IMR-90 (cell line): ENCODE measurements around the gene GRID2IP. TPM values are rescaled to one million over a fixed set of nuclear protein-coding genes. Genes with fewer than 3 reads are reported as not detected.

Source experiments
- ATAC-seq: fragments of 200-7000 bp; cut with Tn5 transposase; 2 replicates; pipeline ENCODE4 v1.9.1; 2020; ENCODE audit warnings: low read depth, mild to moderate bottlenecking, moderate library complexity
- BruUV-seq: library from RNA; stranded (reverse); fragments of 400-500 nt; replicated peaks from 2 replicates; lab custom pipeline; 2021; lab: Mats Ljungman, UMichigan
- CTCF ChIA-PET: fragments of 300-600 bp; formaldehyde crosslinking; extraction: SDS; loops from one replicate; lab custom pipeline; 2021; ENCODE audit warnings: antibody characterized with exemption; lab: Yijun Ruan, JAX
- POLR2A ChIA-PET: fragments of 300-600 bp; sonication (Branson Sonifier 250); formaldehyde crosslinking; loops from one replicate; lab custom pipeline; 2022; ENCODE audit warnings: antibody characterized with exemption; ENCODE audit not compliant: unreplicated experiment; lab: Charles Lee
- DNase-seq: peaks from one replicate; pipeline ENCODE4 v3.0.0; 2013
- H2AFZ ChIP-seq: replicated peaks from 2 replicates; pipeline ENCODE3; 2013; ENCODE audit warnings: low read length, mild to moderate bottlenecking; ENCODE audit not compliant: poor library complexity
- H2AK5ac ChIP-seq: 2 replicates; pipeline ENCODE4 v1.6.1; 2013; ENCODE audit warnings: low read depth, low read length, inconsistent platforms
- H2AK9ac ChIP-seq: replicated peaks from 2 replicates; pipeline ENCODE3; 2013; ENCODE audit warnings: mild to moderate bottlenecking, low read depth, low read length, moderate library complexity; ENCODE audit not compliant: poor library complexity
- H2BK120ac ChIP-seq: 2 replicates; pipeline ENCODE4 v1.6.1; 2013; ENCODE audit warnings: low read depth, low read length, inconsistent platforms
- H2BK15ac ChIP-seq: 3 replicates; pipeline ENCODE4 v1.6.1; 2013; ENCODE audit warnings: low read depth, low read length, inconsistent platforms
- H2BK20ac ChIP-seq: 2 replicates; pipeline ENCODE4 v1.6.1; 2013; ENCODE audit warnings: low read depth, mild to moderate bottlenecking, inconsistent platforms, low read length, moderate library complexity
- H2BK5ac ChIP-seq: 2 replicates; pipeline ENCODE4 v1.6.1; 2013; ENCODE audit warnings: mild to moderate bottlenecking, low read depth, low read length, inconsistent platforms; ENCODE audit not compliant: poor library complexity, severe bottlenecking
- H3K14ac ChIP-seq: replicated peaks from 2 replicates; pipeline ENCODE4 v1.6.1; 2013; ENCODE audit warnings: low read depth, low read length, inconsistent platforms
- H3K18ac ChIP-seq: 2 replicates; pipeline ENCODE4 v1.6.1; 2013; ENCODE audit warnings: low read depth, low read length, control low read depth
- H3K23ac ChIP-seq: 2 replicates; pipeline ENCODE4 v1.6.1; 2013; ENCODE audit warnings: low read depth, low read length, inconsistent platforms
- H3K27ac ChIP-seq: 2 replicates; pipeline ENCODE4 v1.5.1; 2013; ENCODE audit warnings: mild to moderate bottlenecking, control low read depth, low read length; ENCODE audit not compliant: insufficient read depth
- H3K27me3 ChIP-seq: 2 replicates; pipeline ENCODE4 v1.6.1; 2013; ENCODE audit warnings: low read length; ENCODE audit not compliant: control insufficient read depth, insufficient read depth
- H3K36me3 ChIP-seq: 2 replicates; pipeline ENCODE4 v1.6.1; 2013; ENCODE audit warnings: low read length, mixed read lengths; ENCODE audit not compliant: control insufficient read depth, insufficient read depth
- H3K4ac ChIP-seq: 2 replicates; pipeline ENCODE4 v1.6.1; 2013; ENCODE audit warnings: low read depth, low read length, inconsistent platforms
- H3K4me1 ChIP-seq: 2 replicates; pipeline ENCODE4 v1.6.1; 2013; ENCODE audit warnings: low read length, mixed read lengths; ENCODE audit not compliant: control insufficient read depth, insufficient read depth
- H3K4me2 ChIP-seq: 2 replicates; pipeline ENCODE4 v1.6.1; 2013; ENCODE audit warnings: low read depth, mild to moderate bottlenecking, control low read depth, low read length, moderate library complexity
- H3K4me3 ChIP-seq: 2 replicates; pipeline ENCODE4 v1.5.1; 2013; ENCODE audit warnings: low read depth, mild to moderate bottlenecking, control low read depth, low read length, moderate library complexity; ENCODE audit not compliant: insufficient read depth
- H3K56ac ChIP-seq: 2 replicates; pipeline ENCODE4 v1.6.1; 2013; ENCODE audit warnings: low read length, inconsistent platforms; ENCODE audit not compliant: insufficient read depth; ENCODE audit errors: extremely low read depth
- H3K79me1 ChIP-seq, 2 experiments: 2 replicates each; pipeline ENCODE4 v1.6.1; 2013; ENCODE audit warnings: low read length in 2 of 2, inconsistent platforms in 1 of 2, low read depth in 1 of 2
- H3K9ac ChIP-seq: 2 replicates; pipeline ENCODE4 v1.6.1; 2013; ENCODE audit warnings: low read depth, low read length, control low read depth
- H3K9me1 ChIP-seq: 2 replicates; pipeline ENCODE4 v1.6.1; 2013; ENCODE audit warnings: low read length, inconsistent platforms; ENCODE audit not compliant: insufficient read depth
- H3K9me3 ChIP-seq: 2 replicates; pipeline ENCODE4 v1.6.1; 2013; ENCODE audit warnings: low read length; ENCODE audit not compliant: control insufficient read depth, insufficient read depth
- H4K20me1 ChIP-seq: 2 replicates; pipeline ENCODE4 v1.6.1; 2013; ENCODE audit warnings: low read length, inconsistent platforms; ENCODE audit not compliant: insufficient read depth
- H4K5ac ChIP-seq: 2 replicates; pipeline ENCODE4 v1.6.1; 2013; ENCODE audit warnings: mild to moderate bottlenecking, low read depth, low read length, control low read depth
- H4K8ac ChIP-seq, 2 experiments: 2 replicates each; pipeline ENCODE4 v1.6.1; 2013; ENCODE audit warnings: low read depth in 2 of 2, low read length in 2 of 2, control low read depth in 1 of 2, inconsistent platforms in 1 of 2
- H4K91ac ChIP-seq: 2 replicates; pipeline ENCODE4 v1.6.1; 2013; ENCODE audit warnings: low read depth, low read length, inconsistent platforms; ENCODE audit not compliant: insufficient read depth
- BHLHE40 ChIP-seq: fragments of 150-350 bp; IDR thresholded peaks from 2 replicates; pipeline ENCODE4 v1.6.1; 2016; ENCODE audit warnings: mild to moderate bottlenecking, low read depth, low read length
- CEBPB ChIP-seq: IDR thresholded peaks from 2 replicates; pipeline ENCODE4 v1.6.1; 2012; ENCODE audit warnings: low read depth, low read length, improper control_type of control experiment
- CHD1 ChIP-seq: IDR thresholded peaks from 2 replicates; pipeline ENCODE4 v1.6.1; 2012; ENCODE audit warnings: low read depth, low read length, improper control_type of control experiment
- MAFK ChIP-seq: IDR thresholded peaks from 2 replicates; pipeline ENCODE4 v1.6.1; 2012; ENCODE audit warnings: low read depth, low read length, improper control_type of control experiment
- MAZ ChIP-seq: IDR thresholded peaks from 2 replicates; pipeline ENCODE4 v1.6.1; 2012; ENCODE audit warnings: low read depth, mild to moderate bottlenecking, low read length, improper control_type of control experiment, moderate library complexity, borderline replicate concordance
- MXI1 ChIP-seq: IDR thresholded peaks from 2 replicates; pipeline ENCODE4 v1.6.1; 2012; ENCODE audit warnings: low read depth, mild to moderate bottlenecking, low read length, moderate library complexity, borderline replicate concordance
- NFE2L2 ChIP-seq: fragments of 150-350 bp; IDR thresholded peaks from 2 replicates; pipeline ENCODE4 v1.6.1; 2016; ENCODE audit warnings: low read depth, mild to moderate bottlenecking, low read length
- POLR2A ChIP-seq: IDR thresholded peaks from 2 replicates; pipeline ENCODE4 v1.6.1; 2012; ENCODE audit warnings: mild to moderate bottlenecking, low read depth, low read length
- RAD21 ChIP-seq: IDR thresholded peaks from 2 replicates; pipeline ENCODE4 v1.6.1; 2012; ENCODE audit warnings: low read length, improper control_type of control experiment
- RCOR1 ChIP-seq: IDR thresholded peaks from 2 replicates; pipeline ENCODE4 v1.6.1; 2012; ENCODE audit warnings: mild to moderate bottlenecking, low read length, improper control_type of control experiment; ENCODE audit not compliant: insufficient replicate concordance
- WGBS, 2 experiments: methylation state at CpG; one replicate each; pipeline versions ENCODE4 v1.1.5 to v1.1.7; 2013; ENCODE audit warnings: missing lambda C conversion rate in 2 of 2; ENCODE audit not compliant: insufficient read length in 1 of 2; ENCODE audit errors: extremely low coverage in 2 of 2; 5-methylcytosine and 5-hydroxymethylcytosine counted together
- dilution Hi-C: fragments of 300-500 bp; cut with HindIII; formaldehyde crosslinking; loops from one replicate; pipeline ENCODE4 v1.14.3; 2018; ENCODE audit warnings: low sequenced_read_pairs; ENCODE audit not compliant: unreplicated experiment
- in situ Hi-C: fragments of 300-500 bp; cut with MboI; formaldehyde crosslinking; loops from 3 replicates; pipeline ENCODE4 v1.14.3; 2019; ENCODE audit warnings: low sequenced_read_pairs, inconsistent platforms, mixed read lengths
- intact Hi-C: fragments of 100-400 bp; cut with micrococcal nuclease; formaldehyde crosslinking; loops from 2 replicates; pipeline ENCODE4 v1.10.0; 2022
- polyA plus RNA-seq, 3 experiments: library from polyadenylated mRNA; depleted of rRNA; stranded (reverse); fragments of >200 nt; gene quantifications; 2 replicates each; pipeline ENCODE4 v1.2.3, GENCODE V29; 2012; ENCODE audit warnings: low replicate concordance in 1 of 3
- total RNA-seq: library from RNA; depleted of rRNA; stranded (reverse); fragments of >200 nt; gene quantifications from 2 replicates; pipeline ENCODE4 v1.2.3, GENCODE V29; 2012
- TF ChIP-seq, protein P1 (sequence below): fragments of 150-350 bp; IDR thresholded peaks from 2 replicates; pipeline ENCODE4 v1.6.1; 2016; ENCODE audit warnings: low read depth, mild to moderate bottlenecking, low read length, moderate library complexity, borderline replicate concordance
- TF ChIP-seq, protein P2 (sequence below): fragments of 150-350 bp; IDR thresholded peaks from 2 replicates; pipeline ENCODE4 v1.6.1; 2017; ENCODE audit warnings: mild to moderate bottlenecking, antibody characterized with exemption, low read length, low read depth
- TF ChIP-seq, protein P3 (sequence below): conservative IDR thresholded peaks from 2 replicates; pipeline ENCODE4 v1.5.1; 2012; ENCODE audit warnings: mild to moderate bottlenecking, low read depth, low read length, improper control_type of control experiment

GRID2IP gene
- total and polyA plus RNA-seq, 2 of the 4 experiments (the other 2 are of a cell fraction) = not detected

DNA sequence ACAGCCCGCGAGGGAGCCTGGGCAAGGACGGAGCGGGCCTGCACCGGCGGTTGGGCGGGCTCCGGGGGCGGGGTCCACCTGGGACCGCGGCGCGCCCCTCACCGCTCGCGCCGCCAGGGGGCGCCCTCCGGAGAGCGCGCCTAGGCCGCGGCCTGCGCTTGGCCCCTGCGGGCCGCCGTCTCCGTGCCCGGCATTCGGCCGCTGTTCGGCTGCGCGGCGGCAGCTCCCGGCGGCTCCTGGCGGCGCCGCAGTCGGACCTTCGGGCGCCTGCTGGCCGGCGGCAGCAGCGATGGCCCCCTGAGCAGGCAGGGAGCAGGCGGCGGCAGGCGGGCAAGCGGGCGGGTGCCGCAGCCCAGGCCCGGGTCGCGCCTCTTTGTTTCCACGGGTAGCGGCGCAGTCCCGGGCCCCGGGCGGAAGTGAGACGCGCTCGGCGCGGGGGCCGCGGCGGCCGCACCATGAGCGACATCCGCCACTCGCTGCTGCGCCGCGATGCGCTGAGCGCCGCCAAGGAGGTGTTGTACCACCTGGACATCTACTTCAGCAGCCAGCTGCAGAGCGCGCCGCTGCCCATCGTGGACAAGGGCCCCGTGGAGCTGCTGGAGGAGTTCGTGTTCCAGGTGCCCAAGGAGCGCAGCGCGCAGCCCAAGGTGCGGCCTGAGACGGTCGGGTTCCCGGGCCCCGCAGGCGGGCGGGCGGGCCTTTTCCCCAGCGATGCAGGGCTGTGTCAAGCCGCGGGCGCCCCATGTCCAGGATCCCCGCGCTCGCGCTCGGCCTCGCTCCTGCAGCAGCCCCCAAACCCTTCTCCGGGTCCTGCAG lies 38.8 kb upstream of the GRID2IP start, which contains the start of gene INTS15:
TSS of gene INTS15 (plus strand) at position 193 of the 816 bp plus-strand sequence. CDS start at position 456, 263 bp downstream.
- no peak within 1 kb of the TSS for H2AK5ac ChIP-seq
- ATAC-seq (peak; percentile 94), DNase-seq (peak; percentile 77)
- POLR2A ChIA-PET = no interaction called here
- H3K9me3 ChIP-seq = no peaks in the 10 kb centered on the region
- no peak within 1 kb of the TSS for H2BK15ac ChIP-seq
- peak within 1 kb of the TSS; percentile 98 for H3K4me3 ChIP-seq
- H2BK120ac ChIP-seq = peak within 1 kb of the TSS; percentile 29; the same call in 1 of the 2 replicates
- peaks cover 29% of the 10 kb centered on the region for H3K36me3 ChIP-seq
- peak within 1 kb of the TSS; percentile 94 for H3K14ac ChIP-seq
- WGBS, 2 experiments = 0% methylated on average over 59 of the region's 107 CpGs; no CpG with 5 or more reads in 1 of the 2 experiments
- H3K56ac ChIP-seq = peak within 1 kb of the TSS; percentile 38; the same call in 1 of the 2 replicates
- peaks cover 9 to 26% of the 10 kb centered on the region in 2 experiments; a peak in 3 of 4 replicates for H3K79me1 ChIP-seq
- peak within 1 kb of the TSS; percentile 47; the same call in 1 of the 2 replicates for H4K5ac ChIP-seq
- peak within 1 kb of the TSS; percentile 58 for H2BK5ac ChIP-seq
- dilution Hi-C loops (no loop called here), in situ Hi-C loops (no loop called here), intact Hi-C loops (no loop called here)
- H3K9me1 ChIP-seq = no peaks in the 10 kb centered on the region; the same call in 1 of the 2 replicates
- H3K9ac ChIP-seq = peak within 1 kb of the TSS; percentile 97
- H3K27ac ChIP-seq = peak within 1 kb of the TSS; percentile 86
- H2AFZ ChIP-seq = peak within 1 kb of the TSS; percentile 99
- H3K18ac ChIP-seq = no peak within 1 kb of the TSS; the same call in 1 of the 2 replicates
- H3K4me2 ChIP-seq = peak within 1 kb of the TSS; percentile 95
- no peak within 1 kb of the TSS for H4K91ac ChIP-seq
- no peaks in the 10 kb centered on the region for H3K27me3 ChIP-seq
- peak within 1 kb of the TSS; percentile 63 to 81; a peak in 2 of 4 replicates for H4K8ac ChIP-seq
- no peak within 1 kb of the TSS for H2BK20ac ChIP-seq
- peaks cover 3% of the 10 kb centered on the region; the same call in 1 of the 2 replicates for H3K4me1 ChIP-seq
- H3K23ac ChIP-seq = peak within 1 kb of the TSS; percentile 75
- CTCF ChIA-PET = interaction anchor here (0.6 to 1.4 kb wide), 5 partner anchors 12 to 75 kb away, joined by 3 to 10 read pairs (median 3); partner anchors contain the start of gene ZDHHC4
- peak within 1 kb of the TSS; percentile 71 for H3K4ac ChIP-seq
- H2AK9ac ChIP-seq = peak within 1 kb of the TSS; percentile 92
- H4K20me1 ChIP-seq = 0 out of 2 replicates have a peak, but pooled peaks cover 5% of the 10 kb centered on the region
- no TSS peak for BruUV-seq
- TF ChIP-seq POLR2A = peak; percentile 84
- TF ChIP-seq, protein P1, sequence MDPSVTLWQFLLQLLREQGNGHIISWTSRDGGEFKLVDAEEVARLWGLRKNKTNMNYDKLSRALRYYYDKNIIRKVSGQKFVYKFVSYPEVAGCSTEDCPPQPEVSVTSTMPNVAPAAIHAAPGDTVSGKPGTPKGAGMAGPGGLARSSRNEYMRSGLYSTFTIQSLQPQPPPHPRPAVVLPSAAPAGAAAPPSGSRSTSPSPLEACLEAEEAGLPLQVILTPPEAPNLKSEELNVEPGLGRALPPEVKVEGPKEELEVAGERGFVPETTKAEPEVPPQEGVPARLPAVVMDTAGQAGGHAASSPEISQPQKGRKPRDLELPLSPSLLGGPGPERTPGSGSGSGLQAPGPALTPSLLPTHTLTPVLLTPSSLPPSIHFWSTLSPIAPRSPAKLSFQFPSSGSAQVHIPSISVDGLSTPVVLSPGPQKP = no peak
- TF ChIP-seq RCOR1 = peak; percentile 30
- TF ChIP-seq, protein P2, sequence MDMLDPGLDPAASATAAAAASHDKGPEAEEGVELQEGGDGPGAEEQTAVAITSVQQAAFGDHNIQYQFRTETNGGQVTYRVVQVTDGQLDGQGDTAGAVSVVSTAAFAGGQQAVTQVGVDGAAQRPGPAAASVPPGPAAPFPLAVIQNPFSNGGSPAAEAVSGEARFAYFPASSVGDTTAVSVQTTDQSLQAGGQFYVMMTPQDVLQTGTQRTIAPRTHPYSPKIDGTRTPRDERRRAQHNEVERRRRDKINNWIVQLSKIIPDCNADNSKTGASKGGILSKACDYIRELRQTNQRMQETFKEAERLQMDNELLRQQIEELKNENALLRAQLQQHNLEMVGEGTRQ = no peak
- no peak; the same call in 1 of the 2 replicates for TF ChIP-seq BHLHE40
- peak; percentile 51 for TF ChIP-seq RAD21
- no peak for TF ChIP-seq NFE2L2
- TF ChIP-seq, protein P3, sequence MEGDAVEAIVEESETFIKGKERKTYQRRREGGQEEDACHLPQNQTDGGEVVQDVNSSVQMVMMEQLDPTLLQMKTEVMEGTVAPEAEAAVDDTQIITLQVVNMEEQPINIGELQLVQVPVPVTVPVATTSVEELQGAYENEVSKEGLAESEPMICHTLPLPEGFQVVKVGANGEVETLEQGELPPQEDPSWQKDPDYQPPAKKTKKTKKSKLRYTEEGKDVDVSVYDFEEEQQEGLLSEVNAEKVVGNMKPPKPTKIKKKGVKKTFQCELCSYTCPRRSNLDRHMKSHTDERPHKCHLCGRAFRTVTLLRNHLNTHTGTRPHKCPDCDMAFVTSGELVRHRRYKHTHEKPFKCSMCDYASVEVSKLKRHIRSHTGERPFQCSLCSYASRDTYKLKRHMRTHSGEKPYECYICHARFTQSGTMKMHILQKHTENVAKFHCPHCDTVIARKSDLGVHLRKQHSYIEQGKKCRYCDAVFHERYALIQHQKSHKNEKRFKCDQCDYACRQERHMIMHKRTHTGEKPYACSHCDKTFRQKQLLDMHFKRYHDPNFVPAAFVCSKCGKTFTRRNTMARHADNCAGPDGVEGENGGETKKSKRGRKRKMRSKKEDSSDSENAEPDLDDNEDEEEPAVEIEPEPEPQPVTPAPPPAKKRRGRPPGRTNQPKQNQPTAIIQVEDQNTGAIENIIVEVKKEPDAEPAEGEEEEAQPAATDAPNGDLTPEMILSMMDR = peak; percentile 95
- no peak for TF ChIP-seq CHD1
- TF ChIP-seq MAZ = peak; percentile 85; the same call in 1 of the 2 replicates
- no peak for TF ChIP-seq CEBPB
- peak; percentile 31; the same call in 1 of the 2 replicates for TF ChIP-seq MXI1
- no peak for TF ChIP-seq MAFK
